Measurements from ENCODE around the gene EME1. TPM values are rescaled to one million over a fixed set of nuclear protein-coding genes. Genes with fewer than 3 reads are reported as not detected.

The EME1 gene
- total RNA-seq, 5 donors from 2014 or later (not counting 1 experiment from before 2014, with no cell fraction given): 0.75 to 2.1 (median 1.4) TPM

DNA sequence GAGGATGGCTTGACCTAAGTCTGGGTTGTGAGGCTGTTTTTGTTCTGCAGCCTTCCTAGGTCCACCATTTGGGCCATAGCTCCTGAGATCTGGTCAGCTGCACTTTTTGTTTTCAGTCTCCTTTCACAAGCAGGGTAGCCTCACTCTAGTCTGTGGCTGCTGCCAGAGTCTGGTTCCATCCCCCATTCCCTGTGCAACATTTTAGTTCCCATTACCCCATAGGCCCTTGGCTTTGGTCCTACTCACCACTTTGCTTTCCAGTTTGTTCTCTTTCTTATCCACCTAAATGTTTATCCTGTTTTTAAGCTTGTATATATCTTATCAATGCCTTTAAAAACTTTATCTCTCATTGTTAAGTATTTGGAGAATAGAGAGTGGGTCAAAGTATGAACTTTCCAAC lies 33.6 kb upstream of the EME1 start:
- peaks cover 0 to 4% of the 10 kb centered on the region in 2 experiments for H3K27me3 ChIP-seq (replicated peaks in 1 of 2; ENCODE audit: control insufficient read depth in 2 of 2, extremely low read depth in 1 of 2, insufficient read depth in 2 of 2, low read length in 1 of 2)
- H3K4me1 Mint-ChIP-seq: peaks cover 0 to under 1% (median 0%) of the 10 kb centered on the region in 3 donors
- H3K9me3 ChIP-seq: peaks cover 2% of the 10 kb centered on the region
- H3K4me3 ChIP-seq (ENCODE audit: control insufficient read depth in 1 of 2, extremely low read depth in 1 of 2, low read length in 1 of 2): no peak overlapping the region
- POLR2A ChIA-PET: no interaction called here
- H3K27ac Mint-ChIP-seq: no peak overlapping the region
- H3K27me3 Mint-ChIP-seq: no peaks in the 10 kb centered on the region
- H3K27ac ChIP-seq (ENCODE audit: low read length): no peak overlapping the region
- peaks cover 0 to 11% (median 4%) of the 10 kb centered on the region in 3 donors for H3K9me3 Mint-ChIP-seq
- no peaks in the 10 kb centered on the region for H3K36me3 ChIP-seq (ENCODE audit: control insufficient read depth in 2 of 2, extremely low read depth in 1 of 2, insufficient read depth in 1 of 2, low read length in 1 of 2)
- H3K4me1 ChIP-seq (ENCODE audit: control insufficient read depth in 1 of 2, extremely low read depth in 1 of 2, insufficient read depth in 2 of 2, low read length in 2 of 2): no peaks in the 10 kb centered on the region
- CTCF ChIA-PET: no interaction called here
- H3K4me3 Mint-ChIP-seq: no peak overlapping the region
- DNase-seq (no peak), ATAC-seq (replicated peaks in 1 of 4) (no peak)
- no peaks in the 10 kb centered on the region for H3K36me3 Mint-ChIP-seq

DNA sequence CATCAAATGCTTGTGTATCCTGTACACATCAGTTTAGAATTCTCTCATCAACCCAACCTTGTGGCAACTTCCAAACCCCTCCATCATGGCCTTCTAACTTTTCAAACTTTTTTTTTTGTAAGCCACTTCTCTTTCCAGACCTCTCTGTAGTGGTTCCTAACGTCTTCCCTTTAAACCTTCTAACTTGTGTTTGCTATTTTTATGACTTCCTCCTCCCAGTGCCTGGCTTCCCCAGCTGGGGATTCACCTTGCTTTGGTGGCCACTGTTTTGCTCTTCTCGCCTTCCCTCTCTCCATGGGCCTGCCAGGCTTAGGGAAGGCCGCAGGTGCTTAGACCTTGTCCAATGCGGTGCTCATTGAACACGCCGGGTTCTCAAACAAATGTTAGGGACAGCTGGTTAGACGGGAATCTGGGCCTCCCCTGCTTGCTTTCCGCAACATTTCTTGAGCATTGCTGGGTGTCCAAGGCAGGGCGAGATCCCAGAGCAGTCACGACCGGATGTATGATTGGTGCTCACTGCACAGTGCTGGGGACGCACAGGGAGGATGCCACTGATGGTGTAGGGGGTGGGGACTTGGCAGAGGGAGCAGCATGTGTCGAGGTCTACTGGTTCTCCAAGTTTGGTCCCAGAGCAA lies 28.2 kb upstream of the EME1 start:
- H3K4me1 ChIP-seq (ENCODE audit: control insufficient read depth in 1 of 2, extremely low read depth in 1 of 2, insufficient read depth in 2 of 2, low read length in 2 of 2): peaks cover 8 to 31% of the 10 kb centered on the region in 2 experiments
- H3K4me1 Mint-ChIP-seq: peaks cover 30 to 38% (median 30%) of the 10 kb centered on the region in 3 donors
- H3K27me3 Mint-ChIP-seq: no peaks in the 10 kb centered on the region
- ChIA-PET POLR2A (interaction anchor here in 1 of 2 donors (0.6 kb wide), 1 partner anchor 542 kb away, joined by 4 read pairs; no protein-coding TSS in a partner anchor), CTCF (interaction anchor here in 1 of 2 donors (0.6 kb wide), 1 partner anchor 53 kb away, joined by 3 read pairs; no protein-coding TSS in a partner anchor)
- DNase-seq: peak in 2 of 35 experiments; percentile 12 to 18
- H3K27me3 ChIP-seq (replicated peaks in 1 of 2; ENCODE audit: control insufficient read depth in 2 of 2, extremely low read depth in 1 of 2, insufficient read depth in 2 of 2, low read length in 1 of 2): peaks cover 0 to 4% of the 10 kb centered on the region in 2 experiments
- no peaks in the 10 kb centered on the region for H3K9me3 ChIP-seq
- H3K4me3 ChIP-seq (ENCODE audit: control insufficient read depth in 1 of 2, extremely low read depth in 1 of 2, low read length in 1 of 2): no peak overlapping the region
- peak overlapping the region; percentile 73 to 82 (median 77) for H3K4me3 Mint-ChIP-seq
- H3K36me3 Mint-ChIP-seq: no peaks in the 10 kb centered on the region
- H3K27ac ChIP-seq (ENCODE audit: low read length): no peak overlapping the region
- H3K36me3 ChIP-seq (ENCODE audit: control insufficient read depth in 2 of 2, extremely low read depth in 1 of 2, insufficient read depth in 1 of 2, low read length in 1 of 2): no peaks in the 10 kb centered on the region
- H3K27ac Mint-ChIP-seq: peak overlapping the region in 1 of 2 donors; percentile 74
- H3K9me3 Mint-ChIP-seq: no peaks in the 10 kb centered on the region
- 92% methylated on average over 12 of the region's 13 CpGs for WGBS (ENCODE audit: insufficient coverage)
- no peak for ATAC-seq (replicated peaks in 1 of 4)

DNA sequence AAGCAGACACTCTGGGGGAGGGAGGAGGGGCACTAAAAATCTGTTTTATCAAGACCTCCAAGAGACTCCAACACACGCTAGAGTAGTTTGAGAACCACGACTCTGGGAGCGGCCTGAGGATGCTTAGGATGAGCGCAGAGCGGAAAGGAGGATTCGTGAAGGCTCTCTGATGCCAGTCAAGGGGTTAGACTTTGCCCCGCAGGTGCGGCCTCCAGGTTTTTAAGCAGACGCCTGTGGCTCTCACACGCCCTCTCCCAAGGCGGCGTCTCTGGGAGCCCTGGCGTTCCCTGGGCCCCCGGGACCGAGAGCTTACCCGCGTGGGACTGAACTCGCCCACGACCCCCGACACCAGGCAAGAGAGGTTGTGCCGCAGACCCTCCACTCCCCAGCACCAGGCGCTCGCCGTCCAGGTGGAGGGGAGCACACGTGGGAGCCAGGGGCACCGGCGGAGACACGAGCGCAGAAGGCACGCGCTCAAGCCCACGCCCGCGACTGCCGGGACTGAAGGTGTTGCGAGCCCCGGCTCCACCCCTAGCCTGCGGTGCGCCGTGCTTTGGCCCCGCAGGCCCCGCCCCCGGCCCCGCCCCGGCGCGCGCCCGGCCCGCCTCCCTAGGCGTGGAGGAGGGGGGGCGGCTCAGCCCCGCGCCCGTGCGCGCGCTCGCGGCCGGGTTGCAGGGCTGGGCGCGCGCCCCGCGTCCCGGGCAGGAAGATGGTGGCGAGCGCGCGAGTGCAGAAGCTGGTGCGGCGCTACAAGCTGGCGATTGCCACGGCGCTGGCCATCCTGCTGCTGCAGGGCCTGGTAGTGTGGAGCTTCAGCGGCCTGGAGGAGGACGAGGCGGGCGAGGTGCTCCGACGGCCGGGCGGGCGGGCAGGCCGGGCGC lies 27.4 kb upstream of the EME1 start, which contains the start of gene XYLT2:
TSS of gene XYLT2 (plus strand) at position 695 of the 881 bp plus-strand sequence. CDS start at position 710, 15 bp downstream.
- peaks cover 30 to 38% (median 31%) of the 10 kb centered on the region in 3 donors for H3K4me1 Mint-ChIP-seq
- ATAC-seq (replicated peaks in 1 of 4): peak; percentile 90 to 96 (median 92)
- POLR2A ChIA-PET: no interaction called here
- peak within 1 kb of the TSS; percentile 91 to 93 for H3K27ac Mint-ChIP-seq
- no peaks in the 10 kb centered on the region for H3K36me3 Mint-ChIP-seq
- WGBS (ENCODE audit: insufficient coverage): 5% methylated on average over 85 of the region's 87 CpGs
- no peaks in the 10 kb centered on the region for H3K27me3 Mint-ChIP-seq
- peak within 1 kb of the TSS; percentile 62 for H3K27ac ChIP-seq (ENCODE audit: low read length)
- peak within 1 kb of the TSS; percentile 73 to 91 for H3K4me3 ChIP-seq (ENCODE audit: control insufficient read depth in 1 of 2, extremely low read depth in 1 of 2, low read length in 1 of 2)
- CTCF ChIA-PET: interaction anchor here (0.6 to 1.5 kb wide), 4 partner anchors 14 to 146 kb away, joined by 3 to 4 read pairs (median 3); partner anchors contain the start of gene LRRC59 (in 1 of the 2)
- no peaks in the 10 kb centered on the region for H3K9me3 ChIP-seq
- peaks cover 0 to 4% of the 10 kb centered on the region in 2 experiments for H3K27me3 ChIP-seq (replicated peaks in 1 of 2; ENCODE audit: control insufficient read depth in 2 of 2, extremely low read depth in 1 of 2, insufficient read depth in 2 of 2, low read length in 1 of 2)
- peak within 1 kb of the TSS; percentile 82 to 91 (median 88) for H3K4me3 Mint-ChIP-seq
- H3K9me3 Mint-ChIP-seq: no peaks in the 10 kb centered on the region
- peaks cover 8 to 31% of the 10 kb centered on the region in 2 experiments for H3K4me1 ChIP-seq (ENCODE audit: control insufficient read depth in 1 of 2, extremely low read depth in 1 of 2, insufficient read depth in 2 of 2, low read length in 2 of 2)
- DNase-seq: peak; percentile 78 to 97 (median 88)
- no peaks in the 10 kb centered on the region for H3K36me3 ChIP-seq (ENCODE audit: control insufficient read depth in 2 of 2, extremely low read depth in 1 of 2, insufficient read depth in 1 of 2, low read length in 1 of 2)

DNA sequence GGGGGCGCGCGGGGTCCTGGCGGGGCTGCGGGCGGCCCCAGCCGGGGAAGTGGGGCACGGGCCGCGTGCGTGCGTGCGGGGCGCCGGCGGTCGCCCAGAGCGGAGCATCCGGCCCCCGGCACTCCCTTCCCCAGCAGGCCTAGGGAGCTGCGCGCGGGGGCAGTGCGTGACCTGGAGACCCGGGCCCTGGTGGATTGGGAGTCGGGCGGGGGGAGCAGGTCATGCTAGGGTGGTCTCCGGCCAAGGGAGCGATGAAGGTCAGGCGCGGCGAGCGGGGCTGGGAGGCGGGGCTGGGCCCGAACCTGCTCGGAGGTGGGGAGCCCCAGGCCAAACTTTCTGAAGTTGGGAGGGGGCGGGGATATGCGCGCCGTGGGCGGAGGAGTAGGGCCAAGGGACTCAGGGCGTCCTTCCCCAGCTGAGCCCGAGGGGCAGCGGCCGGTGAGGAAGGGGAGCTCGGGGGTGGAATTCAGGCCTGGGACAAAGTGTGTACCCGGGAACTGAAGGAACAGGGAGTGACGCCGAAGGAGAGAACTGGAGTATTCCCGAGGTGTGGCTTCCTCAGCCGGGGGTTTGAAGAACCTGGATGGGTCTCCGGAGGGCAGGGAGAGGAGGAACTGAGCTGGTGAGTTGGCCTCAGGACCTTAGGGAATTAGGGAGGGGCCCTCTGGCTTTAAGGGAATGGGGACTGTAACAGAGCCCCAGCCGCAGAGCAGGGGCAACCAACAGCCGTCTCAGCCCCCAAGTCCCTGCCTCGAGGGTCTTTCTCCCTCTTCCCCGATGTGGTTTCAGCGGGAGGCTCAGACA lies 26.5 kb upstream of the EME1 start:
- H3K4me3 Mint-ChIP-seq: peak overlapping the region; percentile 82 to 86 (median 84)
- Histone ChIP-seq H3K9me3 (no peaks in the 10 kb centered on the region), H3K4me3 (ENCODE audit: control insufficient read depth in 1 of 2, extremely low read depth in 1 of 2, low read length in 1 of 2) (peak overlapping the region; percentile 73 to 91), H3K27me3 (replicated peaks in 1 of 2; ENCODE audit: control insufficient read depth in 2 of 2, extremely low read depth in 1 of 2, insufficient read depth in 2 of 2, low read length in 1 of 2) (peaks cover 0 to 4% of the 10 kb centered on the region in 2 experiments), H3K27ac (ENCODE audit: low read length) (peak overlapping the region; percentile 62), H3K36me3 (ENCODE audit: control insufficient read depth in 2 of 2, extremely low read depth in 1 of 2, insufficient read depth in 1 of 2, low read length in 1 of 2) (no peaks in the 10 kb centered on the region), H3K4me1 (ENCODE audit: control insufficient read depth in 1 of 2, extremely low read depth in 1 of 2, insufficient read depth in 2 of 2, low read length in 2 of 2) (peaks cover 8 to 31% of the 10 kb centered on the region in 2 experiments)
- no peaks in the 10 kb centered on the region for H3K9me3 Mint-ChIP-seq
- peaks cover 31 to 39% (median 31%) of the 10 kb centered on the region in 3 donors for H3K4me1 Mint-ChIP-seq
- peak overlapping the region; percentile 80 to 84 for H3K27ac Mint-ChIP-seq
- ChIA-PET POLR2A (no interaction called here), CTCF (interaction anchor here (0.6 to 1.5 kb wide), 4 partner anchors 13 to 147 kb away, joined by 3 to 4 read pairs (median 3); partner anchors contain the start of gene LRRC59 (in 1 of the 2))
- DNase-seq: peak in 11 of 35 experiments; percentile 11 to 64 (median 43)
- H3K27me3 Mint-ChIP-seq: no peaks in the 10 kb centered on the region
- no peaks in the 10 kb centered on the region for H3K36me3 Mint-ChIP-seq
- under 1% methylated on average over 50 of the region's 57 CpGs for WGBS (ENCODE audit: insufficient coverage)
- ATAC-seq (replicated peaks in 1 of 4): peak; percentile 69 to 80 (median 76)

DNA sequence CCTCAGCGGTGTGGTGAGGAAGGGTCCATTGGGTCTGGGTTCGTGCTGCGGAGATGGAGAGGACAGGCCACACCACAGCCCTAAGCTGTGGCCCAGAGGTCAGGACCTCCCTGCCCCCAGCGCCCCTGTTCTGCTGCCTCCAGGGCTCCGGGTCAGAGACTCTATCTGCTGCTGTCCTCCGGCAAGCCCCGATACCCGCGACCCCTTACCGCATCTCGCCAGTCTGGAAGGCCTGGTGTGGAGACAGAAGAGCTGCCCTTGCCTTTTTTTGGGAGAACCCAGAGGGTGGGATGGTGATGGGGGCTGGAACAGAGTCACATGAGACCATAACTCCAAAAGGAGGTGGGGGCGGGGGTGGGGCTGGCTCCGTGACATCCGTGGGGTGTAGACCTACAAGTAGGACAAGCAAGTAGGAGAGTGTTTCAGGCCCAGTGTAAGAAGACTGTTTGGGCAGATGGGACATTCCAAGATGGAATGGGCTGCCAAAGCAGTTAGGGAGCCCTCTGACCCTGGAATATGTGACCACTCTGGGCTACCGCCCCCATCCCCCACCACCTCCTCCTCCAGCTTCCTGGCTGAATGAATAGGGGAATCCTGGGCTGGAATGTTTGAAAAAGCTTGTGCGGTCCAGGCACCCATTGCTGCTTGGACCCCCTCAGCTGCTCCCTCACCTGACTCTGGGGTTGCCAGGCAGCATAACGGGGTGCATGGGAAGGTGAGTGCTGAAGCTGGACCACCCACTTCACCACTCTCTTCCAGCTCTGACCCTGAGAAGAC lies 25.7 kb upstream of the EME1 start:
- no peaks in the 10 kb centered on the region for H3K9me3 Mint-ChIP-seq
- peak overlapping the region; percentile 84 to 85 for H3K27ac Mint-ChIP-seq
- Histone ChIP-seq H3K4me1 (ENCODE audit: control insufficient read depth in 1 of 2, extremely low read depth in 1 of 2, insufficient read depth in 2 of 2, low read length in 2 of 2) (peaks cover 8 to 31% of the 10 kb centered on the region in 2 experiments), H3K27me3 (replicated peaks in 1 of 2; ENCODE audit: control insufficient read depth in 2 of 2, extremely low read depth in 1 of 2, insufficient read depth in 2 of 2, low read length in 1 of 2) (peaks cover 0 to 4% of the 10 kb centered on the region in 2 experiments), H3K4me3 (ENCODE audit: control insufficient read depth in 1 of 2, extremely low read depth in 1 of 2, low read length in 1 of 2) (peak overlapping the region; percentile 73 to 91), H3K36me3 (ENCODE audit: control insufficient read depth in 2 of 2, extremely low read depth in 1 of 2, insufficient read depth in 1 of 2, low read length in 1 of 2) (peaks cover 0 to 4% of the 10 kb centered on the region in 2 donors), H3K27ac (ENCODE audit: low read length) (peak overlapping the region; percentile 62), H3K9me3 (no peaks in the 10 kb centered on the region)
- no peak for DNase-seq
- ChIA-PET CTCF (interaction anchor here (0.5 to 1.5 kb wide), 4 partner anchors 12 to 50 kb away, joined by 3 to 4 read pairs (median 4); partner anchors contain the start of gene LRRC59 (in 1 of the 2)), POLR2A (no interaction called here)
- H3K36me3 Mint-ChIP-seq: peaks cover 1% of the 10 kb centered on the region
- H3K4me3 Mint-ChIP-seq: peak overlapping the region; percentile 82 to 86 (median 84)
- no peak for ATAC-seq (replicated peaks in 1 of 4)
- peaks cover 31 to 42% (median 39%) of the 10 kb centered on the region in 3 donors for H3K4me1 Mint-ChIP-seq
- H3K27me3 Mint-ChIP-seq: no peaks in the 10 kb centered on the region
- WGBS (ENCODE audit: insufficient coverage): 73% methylated on average over 11 of the region's 17 CpGs
